Liver (tissue), 9 donors: ENCODE measurements around the gene RAD9A. TPM values are rescaled to one million over a fixed set of nuclear protein-coding genes. Genes with fewer than 3 reads are reported as not detected.

Experiments used
- DNase-seq: peaks from one replicate; pipeline ENCODE4 v3.0.0-alpha.2; 2017; ENCODE audit warnings: low spot score
- H3K27ac ChIP-seq, 2 donors: one replicate each; pipeline ENCODE4 v1.7.0; 2013; ENCODE audit warnings: inconsistent platforms in 2 of 2, low read length in 2 of 2, control low read depth in 1 of 2, low read depth in 1 of 2, mild to moderate bottlenecking in 1 of 2
- H3K27me3 ChIP-seq, 4 donors: one replicate each; pipeline versions ENCODE4 v1.6.1 to v1.7.0; 2013; ENCODE audit warnings: low read length in 3 of 4, inconsistent platforms in 1 of 4, mild to moderate bottlenecking in 1 of 4, moderate library complexity in 1 of 4; ENCODE audit not compliant: control insufficient read depth in 4 of 4, insufficient read depth in 4 of 4
- H3K36me3 ChIP-seq, 4 donors: one replicate each; pipeline versions ENCODE4 v1.6.1 to v1.7.0; 2013; ENCODE audit warnings: low read length in 3 of 4, mild to moderate bottlenecking in 3 of 4, low read depth in 1 of 4, moderate library complexity in 1 of 4; ENCODE audit not compliant: control insufficient read depth in 4 of 4, insufficient read depth in 3 of 4
- H3K4me1 ChIP-seq, 4 donors: one replicate each; pipeline versions ENCODE4 v1.6.1 to v1.7.0; 2013; ENCODE audit warnings: low read length in 3 of 4, mild to moderate bottlenecking in 3 of 4, moderate library complexity in 1 of 4; ENCODE audit not compliant: control insufficient read depth in 4 of 4, insufficient read depth in 4 of 4
- H3K4me3 ChIP-seq, 3 donors: one replicate each; pipeline versions ENCODE4 v1.6.1 to v1.7.0; 2013; ENCODE audit warnings: low read length in 3 of 3, control low read depth in 1 of 3, low read depth in 1 of 3, mild to moderate bottlenecking in 1 of 3
- H3K9ac ChIP-seq, 2 donors: one replicate each; pipeline ENCODE4 v1.7.0; 2013; ENCODE audit warnings: low read length in 2 of 2, mild to moderate bottlenecking in 2 of 2, moderate library complexity in 2 of 2, control low read depth in 1 of 2, low read depth in 1 of 2
- H3K9me3 ChIP-seq, 4 donors: one replicate each; pipeline versions ENCODE4 v1.6.1 to v1.7.0; 2013; ENCODE audit warnings: low read length in 3 of 4; ENCODE audit not compliant: control insufficient read depth in 4 of 4
- ATF3 ChIP-seq: IDR thresholded peaks from 2 replicates; pipeline ENCODE4 v1.6.1; 2016; ENCODE audit warnings: antibody characterized with exemption
- EGR1 ChIP-seq, 2 donors: IDR thresholded peaks; 2 replicates each; pipeline ENCODE4 v1.6.1; 2016 to 2018; ENCODE audit warnings: antibody characterized with exemption in 2 of 2, low read depth in 2 of 2
- FOXA1 ChIP-seq: IDR thresholded peaks from 2 replicates; pipeline ENCODE4 v1.6.1; 2016; ENCODE audit warnings: antibody characterized with exemption
- FOXA2 ChIP-seq: IDR thresholded peaks from 2 replicates; pipeline ENCODE4 v1.6.1; 2016; ENCODE audit warnings: antibody characterized with exemption
- GABPA ChIP-seq, 2 donors: IDR thresholded peaks in 1 of 2; conservative IDR thresholded peaks in 1 of 2; 2 replicates each; pipeline ENCODE4 v1.6.1; 2016; ENCODE audit warnings: antibody characterized with exemption in 2 of 2, mild to moderate bottlenecking in 1 of 2, moderate library complexity in 1 of 2
- HNF4A ChIP-seq, 2 donors: conservative IDR thresholded peaks; 2 replicates each; pipeline ENCODE4 v1.6.1; 2016; ENCODE audit warnings: antibody characterized with exemption in 2 of 2, mild to moderate bottlenecking in 2 of 2
- HNF4G ChIP-seq: IDR thresholded peaks from 2 replicates; pipeline ENCODE4 v1.6.1; 2016; ENCODE audit warnings: antibody characterized with exemption
- JUND ChIP-seq, 2 donors: IDR thresholded peaks; 2 replicates each; pipeline ENCODE4 v1.6.1; 2016; ENCODE audit warnings: antibody characterized with exemption in 2 of 2
- MAX ChIP-seq: IDR thresholded peaks from 2 replicates; pipeline ENCODE4 v1.6.1; 2016; ENCODE audit warnings: antibody characterized with exemption
- NR2F2 ChIP-seq: IDR thresholded peaks from 2 replicates; pipeline ENCODE4 v1.6.1; 2016; ENCODE audit warnings: antibody characterized with exemption
- RAD21 ChIP-seq, 2 donors: IDR thresholded peaks; 2 replicates each; pipeline ENCODE4 v1.6.1; 2016; ENCODE audit warnings: antibody characterized with exemption in 2 of 2, mild to moderate bottlenecking in 2 of 2
- RXRA ChIP-seq, 2 donors: IDR thresholded peaks; 2 replicates each; pipeline ENCODE4 v1.6.1; 2017 to 2018; ENCODE audit warnings: antibody characterized with exemption in 2 of 2, mild to moderate bottlenecking in 1 of 2
- SP1 ChIP-seq: IDR thresholded peaks from 2 replicates; pipeline ENCODE4 v1.6.1; 2018; ENCODE audit warnings: antibody characterized with exemption, mild to moderate bottlenecking
- TAF1 ChIP-seq: conservative IDR thresholded peaks from 2 replicates; pipeline ENCODE4 v1.6.1; 2016; ENCODE audit warnings: antibody characterized with exemption, mild to moderate bottlenecking
- YY1 ChIP-seq: IDR thresholded peaks from 2 replicates; pipeline ENCODE4 v1.6.1; 2016; ENCODE audit warnings: antibody characterized with exemption, mild to moderate bottlenecking
- WGBS: extraction: QIAGEN DNeasy Blood & Tissue Kit; methylation state at CpG from one replicate; pipeline ENCODE4 v1.1.7; 2013; 5-methylcytosine and 5-hydroxymethylcytosine counted together
- polyA plus RNA-seq, 2 donors: library from polyadenylated mRNA; stranded (reverse) in 1 of 2; unstranded in 1 of 2; fragments of 200-250 nt in 1 of 2; fragments of >200 nt in 1 of 2; fragmentation: Nextera tagmentation in 1 of 2; extraction: Ambion mirVana in 1 of 2; gene quantifications; one replicate each; pipeline versions ENCODE4 v1.2.1 to v1.2.3, GENCODE V29; 2013 to 2015
- total RNA-seq, 2 donors: library from RNA; depleted of rRNA; stranded (reverse); fragments of >200 nt; gene quantifications; one replicate each; pipeline ENCODE4 v1.2.3, GENCODE V29; 2014
- TF ChIP-seq, protein P1 (sequence below): IDR thresholded peaks from 2 replicates; pipeline ENCODE4 v1.6.1; 2016; ENCODE audit warnings: antibody characterized with exemption
- TF ChIP-seq, protein P2 (sequence below): fragments of 150-350 bp; IDR thresholded peaks from 2 replicates; pipeline ENCODE4 v1.5.1; 2017; ENCODE audit warnings: improper control_type of control experiment, low read depth, low read length; ENCODE audit not compliant: missing input control
- TF ChIP-seq, protein P3 (sequence below): IDR thresholded peaks from 2 replicates; pipeline ENCODE4 v1.6.1; 2016; ENCODE audit warnings: antibody characterized with exemption, mild to moderate bottlenecking
- donor health status: healthy.
- donor health status: healthy.
- donor health status: healthy.
- donor health status: healthy.
- donor health status: healthy.

Gene RAD9A
- total and polyA plus RNA-seq, 4 donors = 4.5 to 8.6 (median 5.6) TPM

DNA sequence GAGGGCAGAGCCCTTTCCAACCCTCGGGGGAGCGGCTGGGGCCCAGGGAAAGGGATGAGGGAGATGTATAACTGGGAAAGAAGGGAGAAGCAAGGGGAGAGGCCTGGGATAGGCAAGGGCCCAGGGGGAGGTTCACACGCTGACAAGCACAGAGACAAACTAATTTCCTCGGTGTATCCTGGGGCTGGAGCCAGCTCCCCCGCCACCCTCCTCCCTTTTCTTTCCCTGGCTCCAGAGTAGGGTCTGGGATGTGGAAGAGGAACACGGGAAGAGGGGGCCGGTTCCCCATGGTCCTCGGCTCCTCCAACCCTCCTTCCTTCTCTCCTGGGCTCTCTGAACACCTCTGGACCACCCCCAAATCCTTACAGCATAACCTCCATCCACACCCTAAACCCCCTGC, 25.2 kb upstream of the RAD9A start:
- Histone ChIP-seq H3K36me3 (no peaks in the 10 kb centered on the region), H3K9me3 (no peaks in the 10 kb centered on the region), H3K27ac (no peak overlapping the region), H3K4me1 (peaks cover 0 to 2% (median 0%) of the 10 kb centered on the region in 4 donors), H3K9ac (no peak overlapping the region), H3K4me3 (no peak overlapping the region), H3K27me3 (no peaks in the 10 kb centered on the region)
- no peak for DNase-seq
- 71% methylated on average over 8 of the region's 8 CpGs for WGBS
- TF ChIP-seq RXRA (IDR thresholded peaks at IDR 0.05) (no peak), NR2F2 (no peak), YY1 (no peak), ATF3 (no peak), TAF1 (no peak), MAX (no peak), JUND (IDR thresholded peaks at IDR 0.05) (no peak), HNF4G (no peak), RAD21 (IDR thresholded peaks at IDR 0.05) (no peak), HNF4A (conservative IDR thresholded peaks at IDR 0.05) (no peak), EGR1 (IDR thresholded peaks at IDR 0.05; ENCODE audit: low read depth in 2 of 2) (no peak), SP1 (no peak), GABPA (IDR thresholded peaks at IDR 0.05 in 1 of 2, conservative IDR thresholded peaks at IDR 0.05 in 1 of 2) (no peak), FOXA2 (no peak), FOXA1 (no peak)
- TF ChIP-seq, protein P1, sequence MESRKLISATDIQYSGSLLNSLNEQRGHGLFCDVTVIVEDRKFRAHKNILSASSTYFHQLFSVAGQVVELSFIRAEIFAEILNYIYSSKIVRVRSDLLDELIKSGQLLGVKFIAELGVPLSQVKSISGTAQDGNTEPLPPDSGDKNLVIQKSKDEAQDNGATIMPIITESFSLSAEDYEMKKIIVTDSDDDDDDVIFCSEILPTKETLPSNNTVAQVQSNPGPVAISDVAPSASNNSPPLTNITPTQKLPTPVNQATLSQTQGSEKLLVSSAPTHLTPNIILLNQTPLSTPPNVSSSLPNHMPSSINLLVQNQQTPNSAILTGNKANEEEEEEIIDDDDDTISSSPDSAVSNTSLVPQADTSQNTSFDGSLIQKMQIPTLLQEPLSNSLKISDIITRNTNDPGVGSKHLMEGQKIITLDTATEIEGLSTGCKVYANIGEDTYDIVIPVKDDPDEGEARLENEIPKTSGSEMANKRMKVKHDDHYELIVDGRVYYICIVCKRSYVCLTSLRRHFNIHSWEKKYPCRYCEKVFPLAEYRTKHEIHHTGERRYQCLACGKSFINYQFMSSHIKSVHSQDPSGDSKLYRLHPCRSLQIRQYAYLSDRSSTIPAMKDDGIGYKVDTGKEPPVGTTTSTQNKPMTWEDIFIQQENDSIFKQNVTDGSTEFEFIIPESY = no peak
- TF ChIP-seq, protein P2, sequence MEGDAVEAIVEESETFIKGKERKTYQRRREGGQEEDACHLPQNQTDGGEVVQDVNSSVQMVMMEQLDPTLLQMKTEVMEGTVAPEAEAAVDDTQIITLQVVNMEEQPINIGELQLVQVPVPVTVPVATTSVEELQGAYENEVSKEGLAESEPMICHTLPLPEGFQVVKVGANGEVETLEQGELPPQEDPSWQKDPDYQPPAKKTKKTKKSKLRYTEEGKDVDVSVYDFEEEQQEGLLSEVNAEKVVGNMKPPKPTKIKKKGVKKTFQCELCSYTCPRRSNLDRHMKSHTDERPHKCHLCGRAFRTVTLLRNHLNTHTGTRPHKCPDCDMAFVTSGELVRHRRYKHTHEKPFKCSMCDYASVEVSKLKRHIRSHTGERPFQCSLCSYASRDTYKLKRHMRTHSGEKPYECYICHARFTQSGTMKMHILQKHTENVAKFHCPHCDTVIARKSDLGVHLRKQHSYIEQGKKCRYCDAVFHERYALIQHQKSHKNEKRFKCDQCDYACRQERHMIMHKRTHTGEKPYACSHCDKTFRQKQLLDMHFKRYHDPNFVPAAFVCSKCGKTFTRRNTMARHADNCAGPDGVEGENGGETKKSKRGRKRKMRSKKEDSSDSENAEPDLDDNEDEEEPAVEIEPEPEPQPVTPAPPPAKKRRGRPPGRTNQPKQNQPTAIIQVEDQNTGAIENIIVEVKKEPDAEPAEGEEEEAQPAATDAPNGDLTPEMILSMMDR = no peak
- TF ChIP-seq, protein P3, sequence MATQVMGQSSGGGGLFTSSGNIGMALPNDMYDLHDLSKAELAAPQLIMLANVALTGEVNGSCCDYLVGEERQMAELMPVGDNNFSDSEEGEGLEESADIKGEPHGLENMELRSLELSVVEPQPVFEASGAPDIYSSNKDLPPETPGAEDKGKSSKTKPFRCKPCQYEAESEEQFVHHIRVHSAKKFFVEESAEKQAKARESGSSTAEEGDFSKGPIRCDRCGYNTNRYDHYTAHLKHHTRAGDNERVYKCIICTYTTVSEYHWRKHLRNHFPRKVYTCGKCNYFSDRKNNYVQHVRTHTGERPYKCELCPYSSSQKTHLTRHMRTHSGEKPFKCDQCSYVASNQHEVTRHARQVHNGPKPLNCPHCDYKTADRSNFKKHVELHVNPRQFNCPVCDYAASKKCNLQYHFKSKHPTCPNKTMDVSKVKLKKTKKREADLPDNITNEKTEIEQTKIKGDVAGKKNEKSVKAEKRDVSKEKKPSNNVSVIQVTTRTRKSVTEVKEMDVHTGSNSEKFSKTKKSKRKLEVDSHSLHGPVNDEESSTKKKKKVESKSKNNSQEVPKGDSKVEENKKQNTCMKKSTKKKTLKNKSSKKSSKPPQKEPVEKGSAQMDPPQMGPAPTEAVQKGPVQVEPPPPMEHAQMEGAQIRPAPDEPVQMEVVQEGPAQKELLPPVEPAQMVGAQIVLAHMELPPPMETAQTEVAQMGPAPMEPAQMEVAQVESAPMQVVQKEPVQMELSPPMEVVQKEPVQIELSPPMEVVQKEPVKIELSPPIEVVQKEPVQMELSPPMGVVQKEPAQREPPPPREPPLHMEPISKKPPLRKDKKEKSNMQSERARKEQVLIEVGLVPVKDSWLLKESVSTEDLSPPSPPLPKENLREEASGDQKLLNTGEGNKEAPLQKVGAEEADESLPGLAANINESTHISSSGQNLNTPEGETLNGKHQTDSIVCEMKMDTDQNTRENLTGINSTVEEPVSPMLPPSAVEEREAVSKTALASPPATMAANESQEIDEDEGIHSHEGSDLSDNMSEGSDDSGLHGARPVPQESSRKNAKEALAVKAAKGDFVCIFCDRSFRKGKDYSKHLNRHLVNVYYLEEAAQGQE = no peak
